RWPE2 (cell line): Measurements from ENCODE around the gene IDH3B.

Source experiments
- ATAC-seq: fragments of 200-7000 bp; cut with Tn5 transposase; 3 replicates; pipeline ENCODE4 v1.9.1; 2021; ENCODE audit warnings: low read depth
- DNase-seq: peaks from one replicate; pipeline ENCODE4 v3.0.0-alpha.2; 2020; ENCODE audit warnings: low spot score
- H3K27ac ChIP-seq: fragments of 450-650 bp; 2 replicates; pipeline ENCODE4 v1.5.1; 2017; ENCODE audit warnings: mild to moderate bottlenecking; ENCODE audit not compliant: poor library complexity, severe bottlenecking
- H3K27me3 ChIP-seq: fragments of 250-450 bp; sonication (Bioruptor Pico); 2 replicates; pipeline ENCODE4 v1.5.1; 2021; ENCODE audit warnings: mild to moderate bottlenecking, moderate library complexity; ENCODE audit not compliant: insufficient read depth, poor library complexity, severe bottlenecking
- H3K36me3 ChIP-seq: fragments of 250-450 bp; sonication (Bioruptor Pico); 2 replicates; pipeline ENCODE4 v1.5.1; 2020; ENCODE audit warnings: low read depth, mild to moderate bottlenecking, moderate library complexity
- H3K4me1 ChIP-seq: fragments of 250-450 bp; sonication (Bioruptor Pico); 2 replicates; pipeline ENCODE4 v1.5.1; 2021; ENCODE audit warnings: mild to moderate bottlenecking, moderate library complexity; ENCODE audit not compliant: insufficient read depth, poor library complexity, severe bottlenecking
- H3K4me3 ChIP-seq: fragments of 250-450 bp; sonication (Bioruptor Pico); 2 replicates; pipeline ENCODE4 v1.5.1; 2021; ENCODE audit warnings: mild to moderate bottlenecking, moderate library complexity; ENCODE audit not compliant: severe bottlenecking
- H3K9me3 ChIP-seq: fragments of 250-450 bp; sonication (Bioruptor Pico); 2 replicates; pipeline ENCODE4 v1.5.1; 2021; ENCODE audit warnings: mild to moderate bottlenecking, moderate library complexity; ENCODE audit not compliant: severe bottlenecking
- CTCF ChIP-seq: fragments of 450-650 bp; IDR thresholded peaks from one replicate; pipeline ENCODE4 v1.5.1; 2017; ENCODE audit warnings: mild to moderate bottlenecking, moderate library complexity; ENCODE audit not compliant: poor library complexity, severe bottlenecking

IDH3B gene

DNA sequence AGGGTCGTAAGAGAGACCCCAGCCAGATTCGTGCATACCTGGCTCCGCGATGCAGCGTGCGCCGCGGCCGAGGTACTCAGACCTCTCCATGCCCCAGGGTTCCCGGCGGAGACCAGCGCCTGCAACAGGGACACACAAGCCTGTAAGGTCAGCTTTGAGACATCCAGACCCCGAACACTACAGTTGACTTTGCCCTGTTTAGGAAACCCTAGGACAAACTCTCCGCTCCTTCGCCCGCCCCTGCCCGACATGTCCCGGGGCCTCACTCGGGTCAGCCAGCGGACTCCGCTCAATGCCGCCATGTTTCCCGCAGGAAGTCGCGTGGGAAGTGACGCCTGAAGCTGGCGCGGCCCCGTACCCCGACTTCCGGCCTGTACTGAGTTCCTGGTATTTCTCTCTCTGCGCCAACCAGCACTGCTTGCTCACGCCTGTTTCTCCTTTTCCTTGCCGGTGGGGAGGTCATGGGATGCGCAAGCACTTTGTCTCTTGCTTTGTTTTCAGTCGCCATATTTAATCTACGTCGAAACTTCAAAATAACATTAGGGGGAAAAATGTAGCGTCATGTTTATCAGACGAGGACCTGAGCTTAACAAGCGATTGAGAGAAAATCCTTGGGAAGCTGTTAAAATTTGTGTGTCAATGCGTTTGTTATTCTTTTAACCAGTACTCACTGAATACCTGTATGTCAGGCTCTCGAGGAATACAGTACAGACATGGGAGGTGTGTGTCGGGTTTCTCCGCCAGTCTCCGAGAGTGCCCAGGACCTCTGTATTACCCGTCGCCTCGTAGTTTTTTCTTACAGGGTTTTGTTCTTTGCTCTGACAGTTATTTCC lies at the start of gene IDH3B:
IDH3B (minus strand) TSS at position 330 of the 833 bp plus-strand sequence; CDS start at position 302, 28 bp downstream.
- DNase-seq = peak; percentile 86
- H3K4me1 ChIP-seq = no peaks in the 10 kb centered on the region
- H3K4me3 ChIP-seq = peak within 1 kb of the TSS; percentile 53
- TF ChIP-seq CTCF = no peak
- no peaks in the 10 kb centered on the region for H3K9me3 ChIP-seq
- ATAC-seq = peak; percentile 91
- H3K27ac ChIP-seq = peak within 1 kb of the TSS; percentile 65
- H3K27me3 ChIP-seq = no peaks in the 10 kb centered on the region
- H3K36me3 ChIP-seq = peaks cover 28% of the 10 kb centered on the region

DNA sequence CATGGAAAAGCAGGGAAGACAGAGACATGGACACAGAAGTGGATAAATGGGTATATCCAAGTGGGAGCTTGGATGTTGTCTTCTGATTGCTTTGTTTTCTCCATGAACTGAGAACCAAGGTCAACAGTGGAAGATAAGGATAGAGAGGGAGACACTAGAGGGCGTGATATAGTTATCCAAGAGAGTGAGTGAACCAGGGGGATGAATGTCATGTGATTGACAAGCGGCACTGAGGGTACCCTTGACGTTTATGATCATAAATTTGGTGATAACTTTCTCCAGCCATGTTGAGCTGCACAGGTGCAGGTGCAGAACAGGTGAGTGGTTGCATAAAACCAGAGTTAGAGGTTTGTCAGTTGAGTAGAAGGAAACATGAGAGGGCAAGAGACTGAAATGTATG lies 49.3 kb upstream of the IDH3B start:
- ATAC-seq = peak; percentile 36; the same call in 1 of the 3 replicates
- Histone ChIP-seq H3K36me3 (no peaks in the 10 kb centered on the region), H3K27ac (no peak overlapping the region), H3K9me3 (no peaks in the 10 kb centered on the region), H3K27me3 (peaks cover 16% of the 10 kb centered on the region), H3K4me1 (no peaks in the 10 kb centered on the region), H3K4me3 (no peak overlapping the region)
- TF ChIP-seq CTCF = peak; percentile 48
- DNase-seq = no peak

DNA sequence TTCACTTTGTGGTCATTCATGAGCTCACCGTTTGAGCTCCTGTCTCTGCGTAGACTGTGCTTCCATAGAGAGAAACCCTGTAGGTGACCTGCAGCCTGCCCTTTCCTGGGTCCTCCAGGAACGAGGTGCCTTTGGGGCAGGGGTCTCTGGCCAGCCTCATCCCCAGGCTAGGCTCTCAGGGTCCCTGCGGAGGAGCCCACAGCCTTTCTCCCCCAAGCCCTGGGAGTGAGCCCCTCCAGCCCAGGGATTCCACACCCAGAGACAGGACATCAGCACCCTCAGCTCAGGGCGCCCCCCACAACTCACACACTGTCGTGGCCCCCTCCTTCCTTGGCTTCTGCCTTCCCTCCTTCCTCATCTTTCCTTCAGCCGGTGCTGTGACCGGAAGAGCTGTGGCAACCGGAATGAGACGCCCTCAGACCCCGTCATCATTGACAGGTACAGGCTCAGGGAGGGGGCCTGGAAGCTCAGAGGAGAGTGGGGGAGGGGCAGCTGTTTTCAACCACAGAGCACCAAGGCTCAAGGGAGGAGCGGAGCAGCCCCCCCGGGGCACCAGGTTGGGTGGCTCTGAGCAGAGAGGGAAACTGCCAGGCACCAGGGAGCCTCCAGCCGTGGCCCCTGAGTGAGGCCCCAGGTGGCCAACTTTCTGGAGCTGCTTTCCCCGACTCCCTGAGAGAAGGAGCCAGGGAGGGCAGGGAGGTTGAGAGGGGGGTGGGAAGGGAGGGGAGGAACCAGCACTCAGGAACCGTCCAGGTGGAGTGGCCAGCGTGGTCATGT lies 45.4 kb upstream of the IDH3B start:
- no peaks in the 10 kb centered on the region for H3K9me3 ChIP-seq
- H3K27me3 ChIP-seq = peaks cover 17% of the 10 kb centered on the region
- DNase-seq (no peak), ATAC-seq (no peak)
- no peaks in the 10 kb centered on the region for H3K4me1 ChIP-seq
- H3K27ac ChIP-seq = no peak overlapping the region
- no peak overlapping the region for H3K4me3 ChIP-seq
- no peaks in the 10 kb centered on the region for H3K36me3 ChIP-seq
- no peak for TF ChIP-seq CTCF

GRCh38 chr20:2708665-2709064 lies 44.6 kb upstream of the IDH3B start:
- Histone ChIP-seq H3K27ac (no peak overlapping the region), H3K9me3 (no peaks in the 10 kb centered on the region), H3K4me1 (no peaks in the 10 kb centered on the region), H3K4me3 (no peak overlapping the region), H3K27me3 (peaks cover 17% of the 10 kb centered on the region), H3K36me3 (no peaks in the 10 kb centered on the region)
- DNase-seq = no peak
- TF ChIP-seq CTCF = no peak
- no peak for ATAC-seq
